Thyroid gland (tissue), 4 donors: ENCODE measurements around the gene UBE2L6. TPM values are rescaled to one million over a fixed set of nuclear protein-coding genes. Genes with fewer than 3 reads are reported as not detected.

Source experiments
- DNase-seq, 2 donors: peaks; one replicate each; pipeline ENCODE4 v3.0.0-alpha.2; 2019
- H3K27ac ChIP-seq, 3 donors: fragments of 200-600 bp; sonication (generic); 1 replicate in 2 of 3; 2 replicates in 1 of 3; pipeline ENCODE4 v1.5.1; 2016 to 2019; ENCODE audit warnings: mild to moderate bottlenecking in 1 of 3, moderate library complexity in 1 of 3
- H3K27me3 ChIP-seq: fragments of 200-600 bp; sonication (generic); one replicate; pipeline ENCODE4 v1.5.1; 2019
- H3K36me3 ChIP-seq, 2 donors: fragments of 200-600 bp; sonication (generic); one replicate each; pipeline ENCODE4 v1.5.1; 2016 to 2019
- H3K4me1 ChIP-seq, 2 donors: fragments of 200-600 bp; sonication (generic); one replicate each; pipeline ENCODE4 v1.5.1; 2017 to 2019
- H3K4me3 ChIP-seq, 3 donors: fragments of 200-600 bp; sonication (generic); replicated peaks in 1 of 3; 1 replicate in 2 of 3; 2 replicates in 1 of 3; pipeline ENCODE4 v1.5.1; 2016; ENCODE audit warnings: mild to moderate bottlenecking in 1 of 3
- H3K9me3 ChIP-seq: fragments of 200-600 bp; sonication (generic); one replicate; pipeline ENCODE4 v1.5.1; 2017
- CTCF ChIP-seq, 6 experiments: fragments of 200-600 bp in 3 of 6; fragments of 450-650 bp in 3 of 6; sonication (generic) in 3 of 6; IDR thresholded peaks; one replicate each; pipeline ENCODE4 v1.5.1; 2016 to 2019; ENCODE audit warnings: antibody characterized with exemption in 6 of 6, mild to moderate bottlenecking in 2 of 6, inconsistent platforms in 1 of 6, moderate library complexity in 1 of 6
- POLR2A ChIP-seq, 2 donors: fragments of 450-650 bp; IDR thresholded peaks; one replicate each; pipeline ENCODE4 v1.6.1; 2017; ENCODE audit warnings: antibody characterized with exemption in 2 of 2, mild to moderate bottlenecking in 2 of 2, moderate library complexity in 1 of 2
- WGBS, 2 donors: methylation state at CpG; one replicate each; pipeline ENCODE4 v1.1.5; 2017; 5-methylcytosine and 5-hydroxymethylcytosine counted together
- intact Hi-C: fragments of 100-400 bp; cut with DNase I; formaldehyde crosslinking; loops from one replicate; pipeline ENCODE4 v1.15.1; 2023
- total RNA-seq, 4 donors: library from RNA; depleted of rRNA; stranded (reverse); fragments of >200 nt; gene quantifications; one replicate each; pipeline ENCODE4 v1.2.3, GENCODE V29; 2016

Gene UBE2L6
- total RNA-seq, 4 donors from 2014 or later = 30.8 to 41.7 (median 38.8) TPM

- no peak for TF ChIP-seq POLR2A (IDR thresholded peaks at IDR 0.05)
- no peak for TF ChIP-seq CTCF (IDR thresholded peaks at IDR 0.05)
- no peak overlapping the region for H3K4me3 ChIP-seq
- H3K36me3 ChIP-seq = peaks cover 44 to 48% of the 10 kb centered on the region in 2 donors
- no peaks in the 10 kb centered on the region for H3K4me1 ChIP-seq
- 86 to 94% methylated on average over 7 to 8 of the region's 8 CpGs for WGBS, 2 donors
- H3K27ac ChIP-seq = no peak overlapping the region
- intact Hi-C loops = no loop called here
- DNase-seq = no peak
- no peaks in the 10 kb centered on the region for H3K27me3 ChIP-seq
- H3K9me3 ChIP-seq = no peaks in the 10 kb centered on the region
These were observed 17.5 kb downstream of the UBE2L6 start for GRCh38 chr11:57549983-57550382.

- TF ChIP-seq CTCF (IDR thresholded peaks at IDR 0.05) (no peak), POLR2A (IDR thresholded peaks at IDR 0.05) (no peak)
- Histone ChIP-seq H3K27ac (no peak overlapping the region), H3K36me3 (peaks cover 29 to 32% of the 10 kb centered on the region in 2 donors), H3K27me3 (no peaks in the 10 kb centered on the region), H3K4me1 (no peaks in the 10 kb centered on the region), H3K4me3 (no peak overlapping the region), H3K9me3 (no peaks in the 10 kb centered on the region)
- 55 to 78% methylated on average over 6 of the region's 6 CpGs for WGBS, 2 donors
- no peak for DNase-seq
- intact Hi-C loops = no loop called here
These were observed 19.6 kb downstream of the UBE2L6 start for GRCh38 chr11:57547854-57548377.

- H3K36me3 ChIP-seq = peaks cover 22 to 23% of the 10 kb centered on the region in 2 donors
- no peaks in the 10 kb centered on the region for H3K4me1 ChIP-seq
- H3K27ac ChIP-seq = no peak overlapping the region
- intact Hi-C loops = no loop called here
- H3K9me3 ChIP-seq = no peaks in the 10 kb centered on the region
- no peak for TF ChIP-seq POLR2A (IDR thresholded peaks at IDR 0.05)
- no peak for TF ChIP-seq CTCF (IDR thresholded peaks at IDR 0.05)
- H3K27me3 ChIP-seq = no peaks in the 10 kb centered on the region
- WGBS, 2 donors = 67 to 70% methylated on average over 5 of the region's 5 CpGs
- DNase-seq = no peak
- no peak overlapping the region for H3K4me3 ChIP-seq
These were observed 20.5 kb downstream of the UBE2L6 start for GRCh38 chr11:57546869-57547475.

- H3K9me3 ChIP-seq = no peaks in the 10 kb centered on the region
- peaks cover 18 to 19% of the 10 kb centered on the region in 2 donors for H3K36me3 ChIP-seq
- H3K27ac ChIP-seq = no peak overlapping the region
- H3K4me3 ChIP-seq = no peak overlapping the region
- intact Hi-C loops = no loop called here
- TF ChIP-seq CTCF (IDR thresholded peaks at IDR 0.05) = no peak
- TF ChIP-seq POLR2A (IDR thresholded peaks at IDR 0.05) = no peak
- H3K27me3 ChIP-seq = no peaks in the 10 kb centered on the region
- H3K4me1 ChIP-seq = no peaks in the 10 kb centered on the region
- DNase-seq = no peak
- WGBS, 2 donors = 97 to 98% methylated on average over 6 to 7 of the region's 7 CpGs
These were observed 21.0 kb downstream of the UBE2L6 start for GRCh38 chr11:57546451-57546850.

- Histone ChIP-seq H3K27me3 (no peaks in the 10 kb centered on the region), H3K27ac (no peak overlapping the region), H3K4me3 (no peak overlapping the region), H3K36me3 (peaks cover 12 to 15% of the 10 kb centered on the region in 2 donors), H3K4me1 (no peaks in the 10 kb centered on the region), H3K9me3 (no peaks in the 10 kb centered on the region)
- WGBS, 2 donors = 94% methylated on average over 12 of the region's 13 CpGs; no CpG with 5 or more reads in 1 of the 2 donors
- intact Hi-C loops = no loop called here
- no peak for DNase-seq
- TF ChIP-seq POLR2A (IDR thresholded peaks at IDR 0.05) (no peak), CTCF (IDR thresholded peaks at IDR 0.05) (no peak)
These were observed 21.6 kb downstream of the UBE2L6 start for GRCh38 chr11:57545883-57546282.
